Activated CD4-positive, CD25-positive, alpha-beta regulatory T cell (primary cell): ENCODE data around the gene LGALS3BP.
"Not testable (repeated sequence)": the region's sequence is repeated elsewhere in the genome, so short reads cannot be mapped to it uniquely, and the experiment has no call there.

Experiments used
- DNase-seq, 4 experiments: peaks; one replicate each; lab custom pipeline; 2025; lab: John Stamatoyannopoulos, UW

The LGALS3BP gene

DNA sequence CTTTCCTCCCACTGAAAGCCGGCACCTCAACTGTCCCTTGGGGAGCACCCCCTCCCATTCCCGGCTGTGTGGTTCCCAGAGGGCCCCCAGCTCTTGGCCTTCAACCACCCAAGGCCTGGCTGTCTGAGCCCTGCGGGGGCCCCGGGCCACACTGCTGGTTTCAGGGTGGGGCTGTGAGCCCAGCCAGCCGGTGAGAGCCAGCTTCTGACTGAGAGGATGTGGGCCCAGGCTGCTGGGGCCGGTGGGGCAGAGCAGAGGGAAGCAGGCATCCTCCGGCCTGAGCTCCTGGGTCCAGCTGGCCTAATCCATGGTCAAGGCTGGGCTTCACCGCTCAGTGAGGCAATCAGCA is 875 bp upstream of the LGALS3BP start:
- DNase-seq, result no peak

DNA sequence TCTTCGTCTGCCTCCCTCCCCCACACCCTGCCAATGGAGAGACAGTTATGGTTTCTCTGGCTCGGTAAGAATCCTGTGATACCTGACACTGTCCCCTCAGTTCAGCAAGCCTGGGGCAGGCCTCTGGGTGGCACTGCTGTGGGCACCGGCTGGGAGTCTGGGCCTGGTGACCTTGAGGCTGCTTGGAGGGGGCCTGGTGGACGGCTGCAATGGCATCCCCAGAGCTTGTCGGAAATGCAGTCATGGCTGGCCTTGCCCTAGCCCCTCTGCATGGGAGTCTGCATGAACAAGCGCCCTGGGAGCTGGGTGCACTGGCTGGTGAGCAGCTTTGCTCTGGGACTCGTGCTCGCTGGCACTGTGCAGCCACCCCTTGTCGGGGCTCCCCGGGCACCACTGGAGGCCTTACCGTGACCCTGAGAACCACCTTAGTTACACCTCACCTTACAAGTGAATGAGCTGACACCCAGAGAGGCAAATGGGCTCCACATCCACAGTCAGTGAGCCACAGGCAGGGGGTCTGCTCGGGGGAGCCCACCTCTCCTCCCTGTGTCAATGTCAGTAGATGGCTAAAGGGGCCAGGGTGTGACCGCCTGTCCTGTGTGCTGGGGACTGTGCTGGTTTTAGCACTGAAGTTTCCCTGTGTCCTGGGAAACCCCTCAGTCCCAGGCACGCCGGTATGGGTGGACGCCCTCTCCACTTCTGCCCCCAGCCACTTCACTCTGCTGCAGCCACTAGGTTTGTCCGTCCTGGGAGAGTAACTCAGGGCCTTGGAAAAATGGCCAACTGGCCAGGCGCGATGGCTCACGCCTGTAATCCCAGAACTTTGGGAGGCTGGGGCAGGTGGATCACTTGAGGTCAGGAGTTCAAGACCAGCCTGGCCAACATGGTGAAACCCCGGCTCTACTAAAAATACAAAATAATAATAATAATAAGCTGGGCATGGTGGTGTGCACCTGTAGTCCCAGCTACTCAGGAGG is 1.4 kb downstream of the LGALS3BP start:
- DNase-seq, result no peak

DNA sequence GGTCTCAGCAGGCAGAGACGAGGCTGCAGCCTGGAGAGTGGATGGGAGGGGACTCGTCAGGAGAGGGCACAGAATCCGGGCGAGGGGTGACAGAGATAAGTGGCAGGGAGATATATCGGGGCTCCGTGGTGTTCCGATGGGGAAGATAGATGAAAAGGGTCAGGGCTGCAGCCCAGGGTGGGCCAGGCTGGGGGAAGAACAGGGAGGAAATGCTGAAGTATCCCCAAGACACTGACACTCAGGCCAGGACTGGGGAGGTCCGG is 2.1 kb downstream of the LGALS3BP start:
- DNase-seq, result no peak

DNA sequence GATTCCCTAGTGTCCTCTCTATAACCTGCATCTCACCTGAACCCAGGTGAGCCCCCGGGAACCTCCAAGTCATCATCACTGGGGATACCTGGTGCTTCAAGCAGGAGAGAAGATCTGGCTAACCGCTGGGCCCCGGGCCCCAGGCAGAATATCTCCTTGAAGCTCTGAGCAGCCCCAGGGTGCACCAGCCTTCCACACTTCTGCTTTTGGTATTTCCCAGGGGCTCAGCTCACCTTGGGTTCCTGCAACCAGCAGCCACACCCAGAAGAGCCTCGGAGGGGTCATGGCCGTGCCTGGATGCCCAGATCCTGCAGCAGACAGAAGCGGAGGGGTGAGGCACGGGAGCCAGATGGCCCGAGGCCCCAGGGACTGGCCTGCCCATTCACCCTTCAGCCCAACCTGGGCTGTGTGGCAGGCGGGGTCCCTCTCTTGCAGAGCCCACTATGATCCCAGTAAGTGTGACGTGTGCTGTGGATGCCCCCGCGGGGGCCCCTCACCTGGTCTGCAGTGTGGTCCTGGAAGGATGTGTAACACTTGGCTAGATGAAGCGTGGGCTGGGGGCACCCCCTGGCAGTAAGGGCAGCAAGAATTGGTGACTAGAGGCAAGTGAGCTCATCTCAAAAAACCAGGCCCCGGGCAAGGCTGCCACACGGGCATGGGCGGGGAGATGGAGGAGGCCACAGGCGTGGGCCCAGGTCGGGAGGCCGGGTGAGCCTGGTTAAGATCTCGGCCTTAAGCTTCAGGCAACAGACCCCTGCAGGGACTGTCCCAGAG is 2.6 kb downstream of the LGALS3BP start:
- no peak for DNase-seq

DNA sequence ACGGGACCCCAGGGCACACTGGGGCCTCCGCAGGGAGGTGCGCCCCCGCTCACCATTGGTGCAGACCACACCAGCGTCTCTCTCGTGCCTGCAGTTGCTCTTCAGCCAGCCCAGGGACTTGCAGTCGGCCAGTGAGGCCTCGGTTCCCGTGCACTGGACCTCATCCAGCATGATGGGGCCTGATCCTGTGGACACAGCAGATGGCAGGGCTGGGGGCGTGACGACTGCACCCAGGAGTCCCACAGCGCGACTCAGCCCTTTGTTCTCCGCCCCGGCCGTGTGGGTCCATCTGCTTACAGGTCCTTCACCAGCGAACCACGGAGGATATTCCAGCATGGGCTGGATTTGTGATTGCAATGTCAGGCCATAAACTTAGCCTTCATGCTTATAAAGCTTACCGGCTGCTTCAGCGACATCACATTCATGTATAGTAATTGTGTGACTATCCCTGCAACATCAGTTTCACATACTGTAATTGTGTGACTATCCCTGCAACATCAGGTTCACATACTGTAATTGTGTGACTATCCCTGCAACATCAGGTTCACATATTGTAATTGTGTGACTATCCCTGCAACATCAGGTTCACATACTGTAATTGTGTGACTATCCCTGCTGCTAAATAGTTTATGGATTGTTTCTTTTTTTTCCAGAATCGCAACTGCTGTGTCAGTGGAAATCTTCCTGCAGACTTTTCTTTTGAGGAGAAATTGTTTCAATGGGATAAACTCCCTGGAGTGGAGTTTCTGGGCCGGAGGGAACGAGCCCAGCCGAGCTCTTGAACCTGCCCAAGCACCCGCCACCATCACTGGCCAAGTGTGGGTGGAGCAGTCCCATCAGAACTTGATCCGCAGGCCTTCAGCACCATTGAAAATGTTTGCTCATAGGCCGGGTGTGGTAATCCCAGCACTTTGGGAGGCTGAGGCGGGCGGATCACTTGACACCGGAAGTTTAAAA is 4.8 kb downstream of the LGALS3BP start:
- DNase-seq, result no peak

DNA sequence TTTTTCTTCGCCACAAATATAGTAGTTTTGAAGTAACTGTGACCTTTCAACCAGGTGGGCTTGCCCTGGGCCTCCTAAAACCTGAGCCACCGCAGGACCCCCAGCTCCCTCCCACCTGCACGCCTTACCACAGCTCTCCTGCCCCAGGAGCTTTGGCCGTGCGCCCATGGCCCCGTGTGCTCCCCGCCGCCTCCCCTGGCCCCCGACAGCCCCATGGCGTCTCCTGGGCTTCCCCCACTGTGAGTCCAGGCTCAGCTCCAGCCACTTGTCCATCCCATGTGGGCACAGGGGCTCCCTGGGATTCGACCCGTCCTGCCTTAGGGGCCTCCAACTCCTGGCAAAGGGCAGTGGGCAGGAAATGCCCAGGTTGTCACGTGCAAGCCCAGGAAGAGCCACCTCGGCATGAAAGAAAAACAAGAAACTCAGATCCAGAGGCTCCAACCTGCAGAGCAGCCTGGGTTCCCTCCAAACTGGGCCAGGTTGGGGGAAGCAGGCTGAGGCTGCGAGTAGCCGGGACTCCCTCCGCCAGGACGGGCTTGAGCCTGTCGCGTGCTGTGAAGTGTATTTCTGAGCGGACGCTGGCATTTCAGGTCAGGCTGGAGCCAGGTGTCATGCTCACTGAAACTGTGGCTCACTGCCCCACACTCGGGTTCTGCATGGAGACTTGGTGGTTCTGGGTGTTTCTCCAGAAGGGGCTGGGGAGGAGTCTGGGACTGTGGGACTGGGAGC is 5.8 kb downstream of the LGALS3BP start:
- no peak for DNase-seq

DNA sequence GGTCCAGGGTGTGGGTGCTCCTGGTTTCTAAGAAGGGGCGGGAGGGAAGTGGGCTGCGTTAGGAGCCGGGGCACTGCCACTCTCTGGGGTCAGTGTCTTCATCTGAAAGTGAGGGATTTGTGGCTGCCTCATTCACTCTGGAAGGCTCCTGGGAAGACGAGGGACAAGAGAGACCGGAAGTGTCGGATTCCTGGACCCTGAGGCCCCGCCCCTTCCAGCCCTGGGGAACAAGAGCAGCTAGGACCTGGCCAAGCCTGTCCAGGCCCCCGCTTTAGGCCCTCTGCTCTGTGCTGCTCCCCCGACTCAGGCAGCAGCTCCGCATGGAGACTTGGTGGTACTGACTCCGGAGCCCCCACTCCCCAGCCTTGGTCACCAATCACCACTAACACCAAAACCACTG is 6.5 kb downstream of the LGALS3BP start:
- no peak for DNase-seq

DNA sequence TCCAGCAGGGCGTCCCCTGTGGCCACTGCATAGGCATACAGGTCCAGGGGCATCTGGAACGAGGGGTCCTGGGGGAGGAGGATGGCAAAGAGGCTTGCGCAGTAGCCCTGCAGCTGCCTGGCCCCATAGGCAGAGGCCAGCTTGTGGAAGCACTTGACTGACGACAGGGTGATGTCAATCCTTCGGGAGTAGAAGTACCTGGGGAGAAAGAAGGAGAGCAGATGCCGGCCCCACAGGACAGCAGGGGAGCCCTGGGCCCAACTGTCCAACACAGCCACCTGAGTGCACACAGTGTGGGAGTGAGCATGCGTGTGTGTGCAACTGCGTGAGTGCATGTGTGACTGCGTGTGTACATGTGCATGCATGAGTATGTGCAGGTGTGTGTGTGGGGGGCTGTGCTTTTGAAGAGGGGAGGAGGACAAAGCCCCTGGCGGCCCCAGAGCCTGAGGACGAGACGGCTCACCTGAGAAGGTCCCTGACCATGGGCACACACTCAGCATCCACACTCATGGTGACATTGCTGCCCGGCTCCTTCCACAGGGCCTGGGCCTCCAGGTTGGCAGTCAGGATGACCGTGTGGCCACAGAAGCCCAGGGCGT is 7.1 kb downstream of the LGALS3BP start:
- DNase-seq, result no peak

DNA sequence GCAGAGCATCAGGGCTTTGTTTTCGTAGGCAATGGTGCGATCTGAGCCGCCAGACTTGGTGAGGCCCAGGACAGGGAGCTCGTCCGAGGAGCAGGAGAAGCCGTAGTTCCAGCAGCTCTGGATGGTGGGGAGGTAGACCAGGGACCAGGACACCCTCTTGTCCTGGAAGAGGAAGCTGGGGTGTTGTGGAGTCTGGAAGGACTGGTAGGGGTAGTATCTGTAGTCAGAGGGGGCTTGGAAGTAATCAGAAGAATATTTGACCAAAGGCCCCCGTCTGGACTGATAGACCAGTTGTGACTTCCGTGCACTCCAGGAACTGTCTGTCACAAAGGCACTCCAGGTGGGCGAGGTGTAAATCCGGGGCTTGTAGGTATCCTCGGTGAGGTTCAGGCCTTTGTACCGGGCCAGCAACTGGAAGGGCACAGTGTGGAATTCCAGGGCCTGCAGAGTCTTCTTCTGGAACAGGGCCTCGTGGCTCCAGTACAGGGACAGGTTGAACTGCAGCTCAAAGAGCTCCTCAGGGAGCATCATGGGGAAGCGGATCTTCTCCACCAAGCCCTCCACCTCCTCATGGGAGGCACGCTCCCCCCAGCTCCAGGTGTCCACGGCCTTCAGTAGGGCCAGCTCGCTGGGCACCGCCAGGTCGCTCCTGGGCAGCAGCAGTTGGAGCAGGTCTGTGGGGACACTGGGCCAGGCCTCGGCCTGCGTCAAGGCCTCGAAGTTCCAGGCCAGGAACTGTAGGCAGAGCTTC is 7.8 kb downstream of the LGALS3BP start:
- no peak for DNase-seq

DNA sequence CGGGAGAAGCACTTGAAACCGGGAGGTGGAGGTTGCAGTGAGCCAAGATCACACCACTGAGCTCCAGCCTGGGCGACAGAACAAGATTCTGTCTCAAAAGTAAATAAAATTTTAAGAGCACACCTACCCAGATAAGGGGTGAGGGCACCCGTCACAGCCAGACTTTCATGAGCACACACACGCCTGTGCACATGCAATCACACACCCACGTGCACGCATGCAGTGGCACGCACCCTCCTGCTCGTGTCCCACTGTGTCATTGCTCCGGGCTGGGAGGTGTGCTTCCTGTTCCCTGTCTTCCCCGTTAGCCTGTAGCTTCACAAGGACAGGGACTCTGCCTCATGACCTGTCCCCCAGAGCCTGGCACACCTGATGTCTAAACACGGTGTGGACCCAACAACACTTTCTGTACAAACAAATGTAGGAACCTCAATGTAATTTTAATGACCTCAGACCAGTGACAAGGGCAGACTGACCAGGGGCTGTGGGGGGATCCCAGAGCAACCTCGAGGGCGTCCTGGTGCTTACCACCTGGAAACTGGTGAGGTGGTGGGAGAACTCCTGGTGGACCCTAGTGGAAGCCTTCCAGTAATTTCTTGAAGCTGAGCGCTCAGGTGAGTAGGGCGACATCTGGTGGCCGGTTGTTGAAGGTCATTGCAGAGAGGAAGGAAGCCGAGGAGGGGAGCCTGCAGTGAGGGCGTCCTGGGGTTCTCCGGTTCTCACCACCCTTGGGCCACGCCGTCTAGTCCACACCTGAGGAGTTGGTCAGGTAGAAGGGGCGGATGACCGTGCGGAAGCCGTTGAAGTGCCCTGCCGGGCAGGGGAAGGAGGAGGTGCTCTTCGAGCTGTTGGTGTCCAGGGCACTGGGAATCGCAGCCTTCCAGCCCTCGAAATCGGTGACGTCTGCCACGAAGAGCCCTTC is 8.6 kb downstream of the LGALS3BP start:
- peak; percentile 55 to 78 (median 60) for DNase-seq

DNA sequence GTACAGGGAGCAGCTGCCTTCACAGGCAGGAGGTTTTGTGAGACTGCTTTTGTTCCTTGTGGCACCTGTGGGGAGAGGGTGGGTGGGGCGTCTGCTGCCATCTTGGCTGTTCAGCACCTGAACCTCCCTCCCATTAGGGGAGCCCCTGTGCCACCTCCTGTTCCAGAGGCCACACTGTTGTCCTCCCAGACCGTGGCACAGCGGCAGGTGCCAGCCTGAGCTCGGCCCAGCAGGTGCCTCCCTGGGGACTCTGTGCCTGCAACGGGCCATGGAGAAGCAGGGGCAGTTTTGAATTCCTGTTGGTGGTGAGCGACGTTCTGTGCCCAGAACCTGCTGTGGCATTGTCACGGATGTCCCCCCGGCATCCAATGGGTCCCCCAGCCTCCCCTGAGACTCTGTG is 9.9 kb downstream of the LGALS3BP start:
- DNase-seq, result no peak

DNA sequence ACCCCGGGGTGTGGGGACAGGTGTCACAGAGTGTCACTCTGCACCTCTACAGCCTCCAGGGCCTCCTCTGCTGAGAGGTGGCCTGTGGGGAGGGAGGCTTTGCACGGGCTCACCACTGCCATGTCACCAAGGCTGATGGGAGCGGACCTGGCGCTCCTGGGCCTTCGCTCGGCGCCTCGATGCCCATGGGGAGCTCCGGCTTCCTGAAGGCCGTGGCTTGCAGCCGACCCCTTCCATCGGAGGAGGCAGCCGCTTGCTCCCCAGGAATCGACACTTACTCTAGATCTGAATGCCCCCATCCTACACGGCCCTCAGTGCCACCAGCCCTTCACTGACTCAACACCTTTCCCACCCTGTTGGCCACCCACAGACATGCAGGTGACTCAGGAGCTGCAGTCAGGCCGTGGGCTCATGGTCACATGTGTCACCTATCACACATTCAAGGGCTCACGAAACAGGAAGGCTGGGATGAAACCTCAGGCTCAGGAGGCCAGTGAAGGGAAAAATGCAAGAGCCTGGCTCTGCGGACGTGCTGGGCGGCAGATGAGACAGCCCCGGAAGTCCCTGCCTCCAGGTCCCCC is 11.9 kb downstream of the LGALS3BP start:
- no peak for DNase-seq

DNA sequence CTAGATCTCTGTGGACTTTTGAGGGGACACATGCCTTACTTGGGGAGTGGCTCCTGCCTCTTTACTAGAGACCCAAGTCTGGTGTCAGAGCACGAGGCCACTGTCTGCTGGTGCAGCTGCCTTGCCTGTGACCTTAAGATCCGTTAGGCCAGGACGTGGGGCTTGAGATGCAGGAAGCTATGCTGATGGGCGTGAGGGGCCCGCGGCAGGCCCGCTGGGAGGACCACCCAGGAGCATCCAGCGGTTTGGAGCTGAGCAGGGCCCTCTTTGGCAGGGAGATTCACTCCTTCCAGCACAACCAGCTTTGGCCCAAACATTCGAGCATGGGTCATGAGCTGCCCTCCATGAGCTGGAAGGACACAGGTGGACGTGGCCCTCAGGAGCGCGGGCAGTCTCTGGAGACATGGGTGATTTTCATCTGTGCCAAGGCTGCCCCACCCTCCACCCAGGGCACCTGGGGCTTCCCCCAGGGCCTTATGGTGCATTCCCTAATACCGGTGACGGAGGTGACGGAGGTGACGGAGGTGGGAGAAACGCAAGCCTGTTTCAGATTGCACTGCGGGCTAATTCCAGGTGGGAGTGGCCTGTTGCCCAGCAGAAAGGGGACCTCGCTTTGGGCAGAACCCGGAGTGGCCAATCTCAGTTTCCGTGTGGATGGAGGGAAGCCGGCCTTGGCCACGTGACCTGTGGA is 12.7 kb downstream of the LGALS3BP start:
- no peak for DNase-seq

DNA sequence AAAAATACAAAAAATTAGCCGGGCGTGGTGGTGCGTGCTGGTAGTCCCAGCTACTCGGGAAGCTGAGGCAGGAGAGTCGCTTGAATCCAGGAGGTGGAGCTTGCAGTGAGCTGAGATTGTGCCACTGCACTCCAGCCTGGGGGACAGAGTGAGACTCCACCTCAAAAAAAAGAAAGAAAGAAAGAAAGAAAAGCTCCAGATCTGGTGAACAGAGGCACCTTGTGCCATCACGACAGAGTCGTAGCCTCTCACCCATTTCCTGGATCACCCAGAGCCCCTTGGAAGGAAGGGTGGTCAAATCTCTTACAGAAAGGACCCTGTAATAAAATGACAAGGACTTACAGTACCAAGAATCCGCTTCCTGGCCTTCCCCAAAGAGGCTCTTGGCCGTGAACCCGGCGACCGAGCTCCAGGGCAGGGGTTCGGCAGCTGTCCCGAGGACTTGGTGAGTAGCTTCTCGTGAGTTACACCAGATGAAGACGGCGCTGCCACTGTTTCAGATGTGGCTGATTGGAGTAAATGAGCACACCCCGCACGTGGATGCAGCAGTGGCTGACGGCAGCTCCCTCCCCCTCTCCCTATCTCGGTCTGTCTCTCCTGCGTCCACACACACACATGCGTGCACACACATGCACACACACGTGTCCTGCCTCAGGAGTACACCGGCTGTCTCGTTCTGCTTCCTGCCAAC is 13.5 kb downstream of the LGALS3BP start:
- DNase-seq, result no peak

DNA sequence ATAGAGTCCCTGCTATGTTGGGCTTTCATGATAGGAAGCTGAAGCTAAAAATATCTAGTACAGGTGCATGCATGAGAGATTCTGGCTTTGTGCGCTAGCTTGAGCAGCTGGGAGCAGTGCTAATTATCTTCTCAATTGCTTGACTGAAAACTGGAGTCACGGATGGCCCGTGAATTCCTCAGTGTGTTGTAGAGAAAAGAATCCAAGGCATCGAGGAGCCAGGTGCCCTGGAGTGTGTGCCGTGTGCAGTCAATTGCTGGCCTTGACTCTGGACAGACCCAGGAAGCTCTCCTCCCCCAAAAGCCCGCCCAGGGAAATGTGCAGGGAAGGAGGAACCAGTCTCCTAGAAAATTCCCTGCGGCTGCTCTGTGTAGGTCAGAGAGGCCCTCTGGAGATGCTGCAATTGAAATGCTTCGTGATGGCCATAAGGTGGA is 14.2 kb downstream of the LGALS3BP start:
- no peak for DNase-seq

DNA sequence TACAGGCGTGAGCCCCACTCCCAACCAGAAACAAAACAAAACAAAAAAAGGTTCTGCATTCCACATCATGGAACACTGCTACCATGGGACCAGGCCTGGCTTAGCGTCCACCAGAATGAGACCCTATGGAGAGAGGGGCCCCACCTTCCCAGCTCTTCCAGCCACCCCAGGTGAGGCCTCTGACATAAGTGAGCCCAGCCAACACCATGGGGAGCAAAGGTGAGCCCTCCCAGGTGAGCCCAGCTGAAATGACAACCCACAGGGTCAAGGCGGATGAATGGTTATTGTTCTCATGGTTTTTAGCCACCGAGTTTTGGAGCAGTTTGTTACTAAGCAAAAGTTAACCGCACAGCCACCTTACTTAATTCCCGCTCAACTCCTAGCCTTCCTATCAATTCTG is 16.3 kb downstream of the LGALS3BP start:
- no peak for DNase-seq

DNA sequence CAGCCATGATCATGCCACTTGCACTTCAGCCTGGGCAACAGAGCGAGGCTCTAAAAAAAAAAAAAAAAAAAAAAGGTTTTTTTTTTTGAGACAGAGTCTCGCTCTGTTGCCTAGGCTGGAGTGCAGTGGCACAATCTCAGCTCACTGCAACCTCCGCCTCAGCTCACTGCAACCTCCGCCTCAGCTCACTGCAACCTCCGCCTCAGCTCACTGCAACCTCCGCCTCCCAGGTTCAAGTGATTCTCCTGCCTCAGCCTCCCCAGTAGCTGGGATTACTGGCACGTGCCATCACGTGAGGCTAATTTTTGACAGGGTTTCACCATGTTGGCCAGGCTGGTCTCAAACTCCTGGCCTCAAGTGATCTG is 16.8 kb downstream of the LGALS3BP start:
- not testable (repeated sequence) for DNase-seq
